Measurements from ENCODE around the gene TSHB.
"Not testable (repeated sequence)": the region's sequence is repeated elsewhere in the genome, so short reads cannot be mapped to it uniquely, and the experiment has no call there.

The TSHB gene

DNA sequence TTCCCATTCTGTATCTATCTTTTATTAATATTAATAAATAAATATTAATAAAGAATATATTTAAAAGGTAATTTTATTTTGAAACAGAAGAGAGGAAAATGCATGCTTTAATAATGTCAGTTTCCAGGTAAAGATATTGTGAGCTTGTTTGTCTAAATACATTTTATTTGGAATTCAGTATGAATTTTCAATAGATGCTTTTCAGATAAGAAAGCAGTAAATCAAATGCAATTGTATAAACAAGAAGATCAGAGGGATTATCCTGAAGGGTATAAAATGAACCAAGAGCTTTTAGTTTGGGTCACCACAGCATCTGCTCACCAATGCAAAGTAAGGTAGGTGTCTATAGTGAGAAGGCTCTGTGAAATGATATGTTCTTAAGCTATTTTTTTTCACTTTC, at the start of gene TSHB:
Gene TSHB (plus strand): TSS at position 301 of the 400 bp plus-strand sequence. CDS start 3,537 bp downstream, outside the sequence.
- no peak for DNase-seq (ENCODE audit: low spot score)

GRCh38 chr1:114982251-114982650, 47.4 kb upstream of the TSHB start:
- DNase-seq (ENCODE audit: low spot score) = no peak

DNA sequence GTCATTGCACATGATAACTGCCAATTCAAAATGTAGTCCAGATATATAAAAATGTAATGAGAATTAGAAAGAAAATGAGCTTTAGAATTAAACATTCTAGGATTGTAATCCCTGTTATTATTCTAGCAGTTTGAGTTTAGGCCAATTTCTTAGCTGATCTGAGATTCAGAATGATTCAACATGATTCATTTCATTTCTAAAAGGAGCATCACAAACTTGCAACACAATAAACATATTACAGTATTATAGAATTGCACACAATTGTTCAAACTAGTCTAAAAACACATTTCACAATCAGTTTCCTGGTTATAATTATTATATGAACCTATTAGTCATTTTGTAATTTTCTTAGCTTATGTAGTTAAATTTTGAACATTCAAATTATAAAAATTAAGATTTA, 43.3 kb upstream of the TSHB start:
- no peak for DNase-seq (ENCODE audit: low spot score)

- DNase-seq (ENCODE audit: low spot score) = no peak
Measured at GRCh38 chr1:114988095-114988494, 41.5 kb upstream of the TSHB start.

DNA sequence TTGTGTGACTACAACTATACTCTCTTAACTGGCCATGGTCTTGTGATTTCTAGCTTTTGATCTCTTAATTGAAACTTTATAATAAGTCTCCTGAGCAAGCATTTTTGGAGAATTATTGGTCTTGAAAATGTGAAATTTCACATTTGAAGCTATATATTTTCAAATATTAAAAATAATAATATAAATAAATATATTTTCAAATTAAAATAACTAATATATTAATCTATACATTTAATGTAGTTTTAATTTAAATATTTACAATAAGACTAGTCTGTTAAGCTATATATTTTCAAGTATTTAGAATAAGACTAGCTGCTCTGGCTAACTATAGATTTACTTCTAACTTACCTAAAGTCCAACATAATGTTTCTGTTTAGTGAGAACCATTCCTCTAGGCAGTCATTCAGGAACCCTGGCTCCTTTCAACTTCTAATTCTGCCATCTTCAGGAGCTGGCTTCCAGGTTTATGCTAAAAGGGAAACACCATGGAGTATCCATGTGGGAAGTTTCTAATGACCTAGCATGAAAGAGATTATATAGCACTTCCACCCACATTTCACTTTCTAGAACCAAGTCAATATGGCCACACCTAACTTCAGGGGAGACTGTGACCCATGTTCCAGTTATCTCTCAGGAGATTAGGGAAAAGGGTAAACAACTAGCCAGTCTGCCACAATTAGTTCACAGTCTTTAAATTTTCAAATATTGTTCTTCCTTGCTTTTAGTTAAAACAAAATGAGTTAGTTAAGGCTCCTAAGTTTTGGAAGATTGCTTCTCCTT, 31.9 kb upstream of the TSHB start:
- no peak for DNase-seq (ENCODE audit: low spot score)

DNA sequence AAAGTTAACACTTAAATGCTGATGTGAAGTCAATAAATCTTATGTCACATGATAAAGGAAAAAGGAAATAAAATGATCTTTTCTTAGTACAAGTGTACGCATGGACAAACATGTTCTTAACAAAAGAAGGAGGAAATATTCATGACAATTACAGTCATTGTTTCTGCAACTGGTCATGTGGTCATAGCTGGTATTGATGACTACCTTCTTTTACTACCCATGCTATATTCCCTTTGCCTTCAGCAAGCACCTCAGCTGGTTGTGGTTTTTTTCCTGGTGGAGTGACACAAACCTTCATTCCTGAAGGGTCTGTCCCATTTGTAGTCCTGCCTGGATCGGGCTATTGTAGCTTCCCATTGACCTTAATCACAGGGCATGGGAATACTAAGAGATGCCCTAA, 23.4 kb upstream of the TSHB start:
- no peak for DNase-seq (ENCODE audit: low spot score)

DNA sequence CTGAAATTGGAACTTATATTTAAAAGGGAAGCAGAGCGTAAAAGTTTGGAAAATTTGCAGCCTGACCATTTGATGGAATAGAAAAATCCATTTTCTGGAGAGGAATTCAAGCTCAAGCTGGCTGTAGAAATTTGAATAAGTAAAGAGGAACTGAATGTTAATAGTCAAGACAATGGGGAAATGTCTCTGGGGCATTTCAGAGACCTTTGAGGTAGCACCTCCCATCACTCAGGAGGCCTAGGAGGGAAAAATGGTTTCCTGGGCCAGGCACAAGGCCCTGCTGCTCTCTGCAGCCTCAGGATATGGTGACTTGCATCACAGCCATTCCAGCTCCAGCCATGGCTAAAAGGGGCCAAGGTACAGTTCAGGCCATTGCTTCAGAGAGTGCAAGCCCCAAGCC, 17.6 kb upstream of the TSHB start:
- no peak for DNase-seq (ENCODE audit: low spot score)

DNA sequence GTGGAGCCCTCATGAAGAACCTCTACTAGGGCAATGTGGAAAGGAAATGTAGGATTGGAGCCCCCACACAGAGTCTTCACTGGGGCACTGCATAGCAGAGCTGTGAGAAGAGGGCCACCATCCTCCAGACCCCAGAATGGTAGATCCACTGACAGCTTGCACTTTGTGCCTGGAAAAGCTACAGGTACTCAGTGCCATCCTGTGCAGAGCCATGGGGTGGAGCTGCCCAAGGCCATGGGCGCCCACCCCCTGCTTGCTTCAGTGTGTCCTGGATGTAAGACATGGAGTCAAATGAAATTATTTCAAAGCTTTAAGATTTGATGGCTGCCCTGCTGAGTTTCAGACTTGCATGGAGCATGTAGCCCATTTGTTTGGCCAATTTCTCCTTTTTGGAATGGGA, 17.2 kb upstream of the TSHB start:
- DNase-seq (ENCODE audit: low spot score) = no peak

DNA sequence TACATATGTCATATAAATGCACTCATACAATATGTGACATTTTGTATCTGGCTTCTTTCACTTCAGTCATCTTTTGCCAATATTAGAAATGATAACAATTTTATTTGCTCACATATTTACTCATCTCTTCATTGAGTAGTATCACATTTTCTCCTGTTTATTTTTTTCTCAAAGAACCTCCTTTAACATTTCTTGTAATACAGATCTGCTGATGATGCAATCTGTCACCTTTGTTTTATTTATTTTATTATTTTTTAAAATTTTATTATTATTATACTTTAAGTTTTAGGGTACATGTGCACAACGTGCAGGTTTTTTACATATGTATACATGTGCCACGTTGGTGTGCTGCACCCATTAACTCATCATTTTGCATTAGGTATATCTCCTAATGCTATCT, 15.8 kb upstream of the TSHB start:
- no peak for DNase-seq (ENCODE audit: low spot score)

DNA sequence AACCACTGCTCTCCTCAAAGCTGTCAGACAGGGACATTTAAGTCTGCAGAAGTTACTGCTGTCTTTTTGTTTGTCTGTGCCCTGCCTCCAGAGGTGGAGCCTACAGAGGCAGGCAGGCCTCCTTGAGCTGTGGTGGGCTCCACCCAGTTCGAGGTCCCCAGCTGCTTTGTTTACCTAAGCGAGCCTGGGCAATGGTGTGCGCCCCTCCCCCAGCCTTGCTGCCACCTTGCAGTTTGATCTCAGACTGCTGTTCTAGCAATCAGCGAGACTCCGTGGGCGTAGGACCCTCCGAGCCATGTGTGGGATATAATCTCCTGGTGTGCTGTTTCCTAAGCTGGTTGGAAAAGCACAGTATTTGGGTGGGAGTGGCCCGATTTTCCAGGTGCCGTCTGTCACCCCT, 10.1 kb upstream of the TSHB start:
- not testable (repeated sequence) for DNase-seq (ENCODE audit: low spot score)

DNA sequence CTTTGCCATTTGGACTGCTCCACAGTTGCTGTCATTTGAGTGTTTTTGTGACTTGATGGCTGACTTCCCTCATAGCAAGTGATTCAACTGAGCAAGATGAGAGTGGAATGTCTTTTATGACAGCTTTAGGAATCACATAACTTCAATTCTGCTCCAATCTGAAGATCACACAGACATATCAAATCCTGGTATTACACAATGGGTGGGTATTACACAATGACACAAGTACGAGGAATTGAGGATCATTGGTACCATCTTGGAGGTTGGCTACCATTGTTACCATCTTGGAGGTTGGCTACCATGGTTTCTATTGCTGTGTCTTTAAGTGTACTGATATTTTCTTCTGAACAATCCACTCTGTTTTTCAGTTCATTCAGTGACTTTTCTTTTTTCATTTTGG, 8.5 kb upstream of the TSHB start:
- no peak for DNase-seq (ENCODE audit: low spot score)

DNA sequence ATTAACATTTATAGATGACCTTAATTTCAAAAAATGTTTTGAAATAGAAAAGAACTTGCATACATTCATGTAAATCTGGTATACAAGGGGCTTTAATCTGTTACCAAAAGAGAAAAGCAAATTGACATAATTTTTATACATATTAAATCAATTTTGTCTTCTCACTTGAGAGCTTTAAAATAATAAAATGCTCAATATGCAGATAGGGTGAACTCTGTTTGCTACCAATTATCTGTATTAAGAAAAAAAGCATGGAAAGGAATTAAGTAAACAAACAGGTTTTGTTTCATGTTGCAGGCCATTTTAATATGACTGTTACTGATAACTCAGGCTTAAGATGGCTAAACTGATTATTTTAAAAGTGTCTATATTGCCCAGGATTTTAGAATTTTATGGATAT, 6.0 kb upstream of the TSHB start:
- DNase-seq (ENCODE audit: low spot score) = no peak

DNA sequence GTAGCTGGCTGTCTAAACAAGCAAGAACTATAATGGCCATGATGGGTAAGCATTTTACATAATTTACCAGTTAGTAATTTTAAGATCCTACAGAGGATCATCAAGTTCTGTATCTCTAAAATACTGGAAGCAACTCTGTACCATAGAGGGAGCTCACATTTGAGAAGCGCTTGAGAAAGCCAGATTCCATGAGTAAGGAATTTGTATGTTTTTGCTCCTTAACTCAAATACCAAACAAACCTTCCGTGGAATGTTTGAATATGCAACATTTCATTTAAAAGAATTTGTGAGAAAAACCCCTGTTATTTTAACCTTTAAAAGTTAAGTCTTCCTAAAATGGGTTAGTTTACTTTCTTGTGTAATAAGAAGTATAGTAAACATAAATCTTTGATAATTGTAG, 2.0 kb downstream of the TSHB start:
- no peak for DNase-seq (ENCODE audit: low spot score)

- DNase-seq (ENCODE audit: low spot score) = no peak
Measured at GRCh38 chr1:115035652-115036051, 6.0 kb downstream of the TSHB start.

DNA sequence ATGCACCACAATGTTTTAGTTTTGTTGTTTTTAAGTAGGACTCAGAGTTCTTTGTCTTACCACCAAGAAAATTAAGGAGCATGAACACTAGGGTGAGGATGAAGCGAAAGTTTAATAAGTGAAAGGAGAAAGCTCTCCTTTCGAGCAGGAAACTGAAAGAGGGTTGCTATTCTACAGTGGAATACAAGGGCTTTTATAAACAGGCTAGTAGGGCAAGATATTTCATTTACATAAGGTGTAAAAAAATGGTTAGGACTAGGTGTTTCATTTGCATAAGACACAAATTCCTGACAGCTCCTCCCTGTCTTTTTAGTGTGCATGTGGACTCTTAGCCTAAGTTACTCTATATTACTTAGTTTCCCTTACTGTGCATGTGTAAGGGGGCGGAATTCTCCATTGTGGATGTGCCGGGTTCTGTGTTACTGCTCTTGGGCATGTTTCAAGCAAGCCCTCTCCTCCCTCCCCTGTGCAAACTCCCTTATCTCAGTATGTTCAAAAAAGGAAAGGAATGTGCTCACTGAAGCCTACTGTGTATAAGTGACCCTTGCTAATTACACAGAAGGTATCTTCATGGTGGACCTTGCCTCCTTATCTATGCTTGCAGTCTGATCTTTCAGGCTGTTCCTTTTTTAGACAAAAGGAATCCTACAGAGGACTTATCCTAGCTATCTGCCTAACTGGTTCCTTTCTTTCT, 7.3 kb downstream of the TSHB start:
- DNase-seq (ENCODE audit: low spot score) = no peak

DNA sequence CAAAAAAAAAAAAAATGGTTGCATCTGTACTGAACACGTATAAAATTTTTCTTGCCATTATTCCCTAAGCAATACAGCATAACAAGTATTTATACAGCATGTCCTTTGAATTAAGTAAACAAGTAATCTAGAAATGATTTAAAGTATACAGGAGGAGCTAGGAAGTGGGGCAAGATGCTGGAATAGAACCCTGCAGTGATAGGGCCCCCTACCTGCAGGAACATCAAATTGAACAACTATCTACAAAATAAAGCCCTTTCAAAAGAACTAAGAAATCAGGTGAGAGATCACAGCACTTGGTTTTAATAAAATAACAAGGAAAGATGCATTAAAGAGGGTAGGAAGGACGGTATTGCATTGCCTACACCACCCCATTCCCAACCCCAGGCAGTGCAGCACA, 10.9 kb downstream of the TSHB start:
- DNase-seq (ENCODE audit: low spot score) = no peak

DNA sequence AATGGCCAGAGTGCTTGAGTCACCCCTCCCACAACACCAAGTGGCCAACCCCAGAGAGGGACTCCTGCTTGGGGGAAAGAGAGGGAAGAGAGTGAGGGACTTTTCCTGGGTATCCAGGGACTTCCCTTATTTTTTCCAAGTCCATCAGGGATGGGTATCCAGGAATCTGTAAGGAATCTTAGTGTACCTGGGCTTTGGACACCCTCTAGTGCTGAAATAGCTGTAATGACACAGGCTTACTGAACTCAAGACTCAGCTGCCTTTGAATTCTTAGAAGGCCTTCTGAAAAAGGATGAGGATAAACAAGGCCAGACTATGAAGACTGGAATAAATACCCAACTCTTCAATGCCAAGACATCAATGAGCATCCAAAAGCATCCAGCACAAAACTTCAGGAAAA, 12.0 kb downstream of the TSHB start:
- DNase-seq (ENCODE audit: low spot score) = no peak

DNA sequence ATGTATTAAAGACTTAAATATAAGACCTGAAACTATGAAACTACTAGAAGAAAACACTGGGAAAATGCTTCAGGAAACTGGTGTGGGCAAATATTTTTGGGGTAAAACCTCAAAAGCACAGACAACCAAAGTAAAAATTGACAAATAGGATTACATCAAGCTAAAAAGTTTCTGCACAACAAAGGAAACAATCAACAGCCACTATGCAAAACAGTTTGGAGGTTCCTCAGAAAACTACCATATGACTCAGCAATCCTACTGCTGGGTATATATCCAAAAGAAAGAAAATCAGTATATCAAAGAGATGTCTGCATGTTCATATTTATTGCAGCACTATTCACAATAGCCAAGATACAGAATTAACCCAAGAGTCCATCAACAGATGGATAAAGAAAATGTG, 17.1 kb downstream of the TSHB start:
- no peak for DNase-seq (ENCODE audit: low spot score)

- DNase-seq (ENCODE audit: low spot score) = no peak
Measured at GRCh38 chr1:115051850-115052249, 22.2 kb downstream of the TSHB start.

GRCh38 chr1:115052454-115053083, 22.9 kb downstream of the TSHB start:
- no peak for DNase-seq (ENCODE audit: low spot score)

DNA sequence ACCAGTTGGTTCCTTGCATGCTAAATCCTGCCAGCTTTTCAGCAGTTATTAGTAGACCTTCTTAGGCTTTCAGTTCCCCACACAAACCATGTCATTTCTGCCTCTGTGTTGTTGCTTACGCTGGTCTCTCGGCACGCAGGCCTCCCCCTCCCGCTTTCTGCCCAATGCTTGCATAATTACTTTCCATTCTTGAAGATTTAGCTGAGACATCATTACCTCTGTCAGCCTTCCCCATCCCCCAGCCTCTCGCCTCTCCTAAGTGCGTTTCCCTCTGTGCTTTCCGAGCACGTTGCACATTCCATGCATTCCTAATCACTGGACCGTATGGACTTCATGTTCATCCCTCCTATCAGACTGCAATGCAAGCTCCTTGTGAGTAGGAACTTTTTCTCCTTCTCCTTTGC, 26.8 kb downstream of the TSHB start:
- peak; percentile 72 for DNase-seq (ENCODE audit: low spot score)

- no peak for DNase-seq (ENCODE audit: low spot score)
Measured at GRCh38 chr1:115057661-115058254, 28.1 kb downstream of the TSHB start.

GRCh38 chr1:115059316-115059715, 29.7 kb downstream of the TSHB start:
- DNase-seq (ENCODE audit: low spot score) = no peak
